Frontal cortex (tissue), 4 donors: Measurements from ENCODE around the gene POLR3K. TPM values are rescaled to one million over a fixed set of nuclear protein-coding genes. Genes with fewer than 3 reads are reported as not detected.

Experiments
- DNase-seq, 2 donors: peaks; one replicate each; pipeline ENCODE4 v3.0.0; 2012; ENCODE audit warnings: low spot score in 2 of 2
- FAIRE-seq: peaks from 2 replicates; lab custom pipeline; 2012; peaks lifted over from hg19 to GRCh38; lab: Jason Lieb, UNC
- total RNA-seq: library from RNA; depleted of rRNA; stranded (reverse); fragments of >200 nt; gene quantifications from one replicate; pipeline ENCODE4 v1.2.3, GENCODE V29; 2014
- donor health status: control.
- donor health status: control.
- donor health status: control.

POLR3K gene
- 4.9 TPM for total RNA-seq

- peak; percentile 98 to 99 for DNase-seq
- FAIRE-seq, result no peak
These were observed at the start of gene POLR3K, which contains the start of gene SNRNP25 for GRCh38 chr16:53346-54236. POLR3K (minus strand) TSS chr16:53608; CDS start chr16:53586, 22 bp downstream. SNRNP25 (plus strand) TSS chr16:53828; CDS start chr16:54017, 189 bp downstream.

GRCh38 chr16:102060-102855 is 48.9 kb upstream of the POLR3K start:
- DNase-seq, result no peak
- no peak for FAIRE-seq

DNA sequence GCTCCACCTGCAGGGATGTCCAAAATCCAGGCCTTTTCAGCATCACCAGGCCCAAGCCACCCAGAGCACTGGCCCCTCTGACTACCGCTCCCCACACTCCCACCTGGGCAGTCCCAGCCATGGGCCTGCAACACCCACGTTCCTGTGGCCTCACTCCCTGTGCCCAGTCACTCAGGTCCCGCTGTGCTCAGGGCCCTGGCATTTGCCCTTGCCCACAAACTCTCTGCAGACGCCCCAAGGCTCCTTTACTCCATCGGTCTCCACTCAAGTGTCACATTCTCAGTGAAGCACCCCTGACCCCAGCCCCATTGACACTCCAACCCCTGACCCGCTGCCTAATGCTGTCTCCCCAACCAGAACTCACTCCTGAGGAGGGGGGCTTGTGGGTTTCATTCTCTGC is 48.2 kb upstream of the POLR3K start:
- FAIRE-seq, result no peak
- DNase-seq, result no peak

DNA sequence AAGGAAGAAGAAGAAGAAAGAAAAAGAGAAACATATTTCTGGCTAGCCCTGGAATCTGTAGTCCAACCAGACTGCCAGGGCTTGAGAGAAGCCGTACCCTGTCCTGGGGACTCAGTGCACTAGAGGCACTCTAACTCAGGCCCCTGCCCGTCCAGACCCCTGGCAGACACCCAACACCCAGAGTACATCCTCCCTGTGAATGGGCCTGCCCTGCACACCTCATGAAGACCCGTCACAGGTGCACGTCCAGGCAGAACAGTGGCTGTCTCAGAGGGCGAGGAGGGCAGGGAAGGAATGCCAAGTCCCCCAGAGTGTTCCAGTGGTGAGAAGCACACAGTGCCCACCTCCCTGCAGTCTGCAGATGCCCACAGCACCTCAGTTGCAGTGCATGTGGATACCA is 47.6 kb upstream of the POLR3K start:
- no peak for FAIRE-seq
- DNase-seq, result no peak

DNA sequence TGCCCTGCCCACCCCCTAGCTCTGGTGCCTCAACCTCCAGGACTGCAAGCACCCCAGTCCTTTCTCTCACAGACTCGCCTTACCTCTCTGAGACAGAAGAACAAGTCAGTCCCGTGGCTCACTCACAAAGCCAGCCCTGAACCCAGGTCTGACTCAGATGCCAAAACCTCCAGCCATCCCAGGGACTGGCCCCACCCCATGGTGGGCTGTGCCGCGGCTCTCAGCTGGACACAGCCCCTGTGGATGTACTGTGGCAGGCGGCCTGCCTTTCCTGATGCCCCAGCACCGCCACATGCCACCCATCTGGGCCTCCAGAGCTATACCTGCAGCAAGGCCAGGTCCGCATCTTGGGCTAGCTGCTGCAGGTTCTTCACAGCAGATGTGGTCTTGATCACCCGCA is 44.4 kb upstream of the POLR3K start:
- DNase-seq (no peak), FAIRE-seq (no peak)

GRCh38 chr16:96935-97381 is 43.5 kb upstream of the POLR3K start:
- DNase-seq (peak; percentile 78 to 95), FAIRE-seq (no peak)

GRCh38 chr16:94918-95265 is 41.5 kb upstream of the POLR3K start:
- no peak for FAIRE-seq
- no peak for DNase-seq

- FAIRE-seq (no peak), DNase-seq (no peak)
These were observed 39.3 kb upstream of the POLR3K start for GRCh38 chr16:92431-93339.

- DNase-seq (peak; percentile 73 to 76), FAIRE-seq (no peak)
These were observed 38.1 kb upstream of the POLR3K start for GRCh38 chr16:91484-91883.

DNA sequence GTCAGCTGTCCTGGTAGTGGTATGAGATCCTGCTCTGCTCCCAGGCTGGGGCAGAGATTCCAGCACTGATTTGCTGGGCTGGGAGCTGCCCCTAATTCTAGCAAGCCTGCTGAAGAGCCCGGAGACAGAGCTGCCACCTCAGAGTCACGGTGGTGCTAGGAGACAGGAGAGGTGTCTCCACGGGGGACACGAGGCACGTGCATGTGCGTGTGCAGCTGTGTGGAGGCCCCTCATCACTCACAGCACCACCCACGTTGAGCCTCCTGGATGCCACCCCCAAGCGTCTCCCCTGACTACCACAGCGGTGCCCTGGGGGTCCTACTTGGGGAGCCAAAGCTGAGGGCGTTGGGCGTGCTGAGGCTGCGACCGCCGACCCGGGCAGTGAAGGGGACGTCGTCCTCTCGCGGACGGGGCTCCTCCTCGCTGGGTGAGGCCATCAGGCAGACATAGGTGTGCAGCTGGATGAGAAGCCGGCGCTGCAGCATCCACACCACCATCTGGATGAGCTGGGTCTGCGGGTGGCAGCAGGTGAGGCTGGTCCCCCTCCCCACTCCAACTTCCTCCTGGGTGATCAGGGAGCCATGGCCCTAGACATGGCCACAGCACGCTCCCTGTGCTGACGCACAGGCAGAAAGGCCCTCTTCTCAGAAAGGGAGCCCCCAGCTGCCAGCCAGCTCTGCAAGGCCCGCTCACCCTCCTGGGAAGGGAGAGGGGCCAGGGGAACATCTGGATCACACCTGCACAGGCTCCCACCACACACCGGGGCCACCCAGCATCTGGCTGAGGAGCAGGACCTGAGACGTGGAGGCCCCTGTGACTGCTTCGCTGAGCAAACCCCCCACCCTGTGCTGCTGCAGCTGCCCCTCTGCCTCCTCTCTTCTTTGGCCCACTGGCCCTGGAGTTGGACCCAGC is 36.2 kb upstream of the POLR3K start:
- no peak for DNase-seq
- FAIRE-seq, result no peak

DNA sequence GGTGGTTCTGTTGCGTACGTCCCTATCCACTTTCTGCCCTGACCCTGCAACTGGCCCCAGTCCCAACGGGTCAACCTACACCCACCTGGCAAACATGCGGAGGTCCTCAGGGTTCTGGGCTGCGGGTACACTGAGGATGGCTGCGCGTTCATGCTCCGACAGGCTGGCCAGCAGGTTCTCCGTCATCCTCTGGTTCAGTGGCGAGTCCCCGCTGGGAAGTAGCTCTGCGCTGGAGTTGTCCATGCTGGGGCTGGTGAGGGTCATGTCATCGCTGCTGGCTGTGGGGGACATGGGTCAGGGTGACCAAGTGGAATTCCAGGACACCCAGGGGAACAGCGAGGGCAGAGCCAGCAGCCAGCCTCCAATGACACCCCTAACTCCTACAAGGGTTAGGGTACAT is 35.2 kb upstream of the POLR3K start:
- DNase-seq, result no peak
- no peak for FAIRE-seq

DNA sequence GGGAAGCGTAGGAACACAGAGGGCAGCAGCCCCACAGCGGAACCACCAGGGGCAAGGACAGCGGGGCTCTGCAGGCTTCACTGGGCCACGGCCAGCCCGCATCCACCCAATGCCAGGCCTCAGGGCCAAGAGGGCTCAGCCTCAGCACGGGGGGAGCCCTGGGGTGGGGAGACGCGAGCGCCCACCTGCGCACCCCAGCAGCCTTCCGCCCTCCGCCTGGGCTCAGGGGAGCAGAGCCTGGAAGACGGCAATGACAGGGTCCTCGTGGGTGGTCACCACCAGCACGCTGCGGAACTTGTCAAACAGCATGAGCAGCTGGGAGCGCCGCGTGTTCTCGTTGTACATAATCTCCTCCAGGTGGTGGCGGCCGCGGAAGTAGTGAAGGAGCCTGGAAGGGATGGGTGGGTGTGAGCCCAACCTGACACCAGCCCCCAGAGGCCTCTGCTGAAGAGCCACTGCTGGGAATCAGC is 33.1 kb upstream of the POLR3K start:
- FAIRE-seq (no peak), DNase-seq (no peak)

- DNase-seq (no peak), FAIRE-seq (no peak)
These were observed 32.5 kb upstream of the POLR3K start for GRCh38 chr16:85865-86264.

DNA sequence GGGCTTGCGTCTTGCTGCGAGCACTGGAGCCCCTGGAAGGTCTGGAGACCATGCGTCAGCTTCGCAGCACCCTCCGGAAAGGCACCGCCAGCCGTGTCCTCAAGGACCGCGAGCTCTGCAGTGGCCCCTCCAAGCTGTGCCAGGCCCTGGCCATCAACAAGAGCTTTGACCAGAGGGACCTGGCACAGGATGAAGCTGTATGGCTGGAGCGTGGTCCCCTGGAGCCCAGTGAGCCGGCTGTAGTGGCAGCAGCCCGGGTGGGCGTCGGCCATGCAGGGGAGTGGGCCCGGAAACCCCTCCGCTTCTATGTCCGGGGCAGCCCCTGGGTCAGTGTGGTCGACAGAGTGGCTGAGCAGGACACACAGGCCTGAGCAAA is 32.0 kb upstream of the POLR3K start:
- DNase-seq (no peak), FAIRE-seq (no peak)

DNA sequence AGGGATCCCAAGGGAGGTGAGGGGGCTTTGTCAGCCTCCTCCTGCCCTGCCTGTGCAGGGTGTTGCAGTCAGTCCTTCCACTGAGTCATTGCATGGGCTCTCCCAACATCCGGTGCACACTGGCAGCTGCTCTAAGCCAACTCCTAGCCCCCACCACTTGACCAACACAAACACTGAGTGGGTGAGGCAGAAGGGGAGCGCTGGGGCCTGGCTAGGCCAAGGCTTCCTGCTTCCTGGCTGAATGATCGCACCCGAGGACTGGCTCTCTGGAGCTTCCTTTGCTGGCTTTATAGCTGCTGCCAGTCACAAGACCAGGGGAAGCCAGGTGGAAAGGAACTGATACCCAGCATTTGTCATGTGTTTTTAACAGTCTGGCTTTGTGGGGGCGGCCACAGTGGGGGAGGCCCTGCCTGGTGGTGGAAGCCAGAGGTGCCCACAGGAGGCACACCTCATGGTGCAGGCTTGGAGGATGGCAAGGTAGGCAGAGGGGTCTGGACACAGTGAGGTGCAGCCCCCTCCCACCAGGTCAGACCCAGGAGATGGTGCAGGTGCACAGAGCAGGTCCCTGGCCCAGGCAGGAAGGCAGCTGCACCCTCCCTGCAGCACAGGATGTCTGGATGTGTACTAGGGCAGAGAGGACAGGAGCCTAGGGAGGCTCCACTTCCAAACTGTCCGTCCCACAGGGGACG is 31.5 kb upstream of the POLR3K start:
- FAIRE-seq (no peak), DNase-seq (peak in 1 of 2 donors; percentile 74)

DNA sequence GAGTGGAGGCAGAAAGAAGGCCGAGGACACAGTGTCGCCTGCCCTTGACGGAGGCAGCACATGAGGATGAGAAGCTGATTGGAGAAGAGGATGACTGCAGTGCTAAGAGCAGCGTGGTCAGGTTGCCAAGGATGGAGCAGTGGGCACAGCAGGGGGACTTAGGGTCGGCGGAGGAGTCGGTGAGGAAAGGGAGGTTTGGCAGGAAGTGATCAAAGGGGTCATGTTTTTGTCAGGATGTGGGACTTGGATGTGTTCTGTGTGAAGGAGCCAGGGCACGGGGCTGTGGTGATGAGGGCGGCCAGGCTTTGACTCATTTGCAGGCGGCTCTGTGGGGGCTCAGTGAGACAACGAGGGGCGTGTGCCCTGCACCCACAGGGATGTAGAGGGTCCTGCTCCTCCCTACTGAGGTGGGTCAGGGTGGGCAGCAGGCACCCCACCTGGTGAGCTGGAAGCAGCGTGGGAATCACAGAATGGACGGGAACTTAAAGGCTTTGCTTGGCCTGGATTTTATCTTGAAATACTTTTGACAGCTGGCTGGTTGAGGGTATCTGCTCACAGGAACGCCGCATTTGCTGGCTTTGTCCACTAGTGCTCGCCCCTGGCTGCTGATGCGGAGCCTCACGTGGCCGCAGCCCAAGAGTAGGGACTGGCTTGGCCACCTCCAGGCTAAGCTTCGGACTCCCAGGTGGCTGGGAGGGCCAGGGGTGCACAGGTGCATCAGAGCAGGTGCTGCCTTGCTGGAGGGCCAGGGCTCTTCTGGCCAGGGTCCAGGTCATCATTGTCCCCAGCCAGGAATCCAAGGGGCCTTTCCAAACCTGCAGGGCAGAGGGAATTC is 30.6 kb upstream of the POLR3K start:
- FAIRE-seq, result no peak

GRCh38 chr16:83060-83603 is 29.7 kb upstream of the POLR3K start:
- DNase-seq, result no peak
- no peak for FAIRE-seq

More for the DNA sequence above, 30.6 kb upstream of the POLR3K start:
- no peak for DNase-seq
